ENCODE results near the gene GPAT3.

GPAT3 gene

DNA sequence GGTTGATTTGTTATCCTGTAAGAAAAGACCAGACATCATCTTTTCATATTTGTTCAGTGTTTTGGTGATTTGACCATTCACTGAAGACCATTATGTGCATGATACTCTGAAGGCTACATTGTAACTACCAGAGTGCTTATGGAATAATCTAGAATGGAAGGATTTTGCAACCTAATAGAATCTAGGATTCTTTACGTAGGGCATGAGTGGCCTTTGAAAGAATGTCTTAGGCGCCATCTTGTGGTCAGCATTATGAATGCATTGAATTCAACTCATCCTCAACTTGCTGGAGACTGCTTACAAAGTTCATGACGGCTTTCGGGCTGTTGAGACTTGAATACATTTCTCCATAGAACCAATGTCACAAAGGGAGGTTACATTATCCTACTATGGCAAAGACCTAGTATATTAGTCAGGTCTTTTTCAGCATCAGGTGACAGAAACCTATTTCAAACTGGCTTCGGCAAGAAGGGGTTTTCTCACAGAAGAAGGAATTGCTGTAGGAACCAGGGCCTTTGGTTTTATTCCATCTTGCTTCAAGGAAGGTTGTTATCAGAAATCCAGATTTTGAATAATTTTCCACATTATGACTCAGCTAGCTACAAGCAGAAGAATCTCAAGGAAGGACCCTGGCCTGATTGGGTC, 104.1 kb downstream of the GPAT3 start:
- Histone ChIP-seq H3K9me3 (no peaks in the 10 kb centered on the region), H3K4me1 (ENCODE audit: control insufficient read depth in 1 of 2, insufficient read depth in 1 of 2, low read depth in 1 of 2, low read length in 1 of 2) (no peaks in the 10 kb centered on the region), H3K27me3 (peaks cover 16% of the 10 kb centered on the region), H3K27ac (no peak overlapping the region), H3K4me3 (ENCODE audit: low read depth in 1 of 2, low read length in 1 of 2) (no peak overlapping the region), H3K36me3 (no peaks in the 10 kb centered on the region)
- TF ChIP-seq, protein P1, sequence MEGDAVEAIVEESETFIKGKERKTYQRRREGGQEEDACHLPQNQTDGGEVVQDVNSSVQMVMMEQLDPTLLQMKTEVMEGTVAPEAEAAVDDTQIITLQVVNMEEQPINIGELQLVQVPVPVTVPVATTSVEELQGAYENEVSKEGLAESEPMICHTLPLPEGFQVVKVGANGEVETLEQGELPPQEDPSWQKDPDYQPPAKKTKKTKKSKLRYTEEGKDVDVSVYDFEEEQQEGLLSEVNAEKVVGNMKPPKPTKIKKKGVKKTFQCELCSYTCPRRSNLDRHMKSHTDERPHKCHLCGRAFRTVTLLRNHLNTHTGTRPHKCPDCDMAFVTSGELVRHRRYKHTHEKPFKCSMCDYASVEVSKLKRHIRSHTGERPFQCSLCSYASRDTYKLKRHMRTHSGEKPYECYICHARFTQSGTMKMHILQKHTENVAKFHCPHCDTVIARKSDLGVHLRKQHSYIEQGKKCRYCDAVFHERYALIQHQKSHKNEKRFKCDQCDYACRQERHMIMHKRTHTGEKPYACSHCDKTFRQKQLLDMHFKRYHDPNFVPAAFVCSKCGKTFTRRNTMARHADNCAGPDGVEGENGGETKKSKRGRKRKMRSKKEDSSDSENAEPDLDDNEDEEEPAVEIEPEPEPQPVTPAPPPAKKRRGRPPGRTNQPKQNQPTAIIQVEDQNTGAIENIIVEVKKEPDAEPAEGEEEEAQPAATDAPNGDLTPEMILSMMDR (IDR thresholded peaks at IDR 0.05) = peak; percentile 89

DNA sequence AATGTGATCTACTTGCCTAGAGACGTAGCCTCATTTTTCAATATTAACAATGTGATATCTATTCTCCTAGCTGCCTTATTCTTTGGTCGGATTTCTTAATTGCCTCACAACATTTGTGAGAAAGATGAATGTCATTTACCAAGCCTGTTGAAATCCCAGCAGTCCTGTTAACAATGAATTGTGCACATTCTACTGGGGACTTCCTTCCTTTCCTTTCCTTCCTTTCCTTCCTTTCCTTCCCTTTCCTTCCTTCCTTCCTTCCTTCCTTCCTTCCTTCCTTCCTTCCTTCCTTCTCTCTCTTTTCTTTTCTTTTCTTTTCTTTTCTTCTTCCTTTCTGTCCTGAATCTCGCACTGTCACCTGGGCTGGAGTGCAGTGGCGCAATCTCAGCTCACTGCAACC, 107.1 kb downstream of the GPAT3 start:
- H3K27ac ChIP-seq = no peak overlapping the region
- no peak overlapping the region for H3K4me3 ChIP-seq (ENCODE audit: low read depth in 1 of 2, low read length in 1 of 2)
- TF ChIP-seq, protein P1 (IDR thresholded peaks at IDR 0.05) = no peak
- no peaks in the 10 kb centered on the region for H3K36me3 ChIP-seq
- H3K9me3 ChIP-seq = no peaks in the 10 kb centered on the region
- peaks cover 47% of the 10 kb centered on the region for H3K27me3 ChIP-seq
- no peaks in the 10 kb centered on the region for H3K4me1 ChIP-seq (ENCODE audit: control insufficient read depth in 1 of 2, insufficient read depth in 1 of 2, low read depth in 1 of 2, low read length in 1 of 2)

DNA sequence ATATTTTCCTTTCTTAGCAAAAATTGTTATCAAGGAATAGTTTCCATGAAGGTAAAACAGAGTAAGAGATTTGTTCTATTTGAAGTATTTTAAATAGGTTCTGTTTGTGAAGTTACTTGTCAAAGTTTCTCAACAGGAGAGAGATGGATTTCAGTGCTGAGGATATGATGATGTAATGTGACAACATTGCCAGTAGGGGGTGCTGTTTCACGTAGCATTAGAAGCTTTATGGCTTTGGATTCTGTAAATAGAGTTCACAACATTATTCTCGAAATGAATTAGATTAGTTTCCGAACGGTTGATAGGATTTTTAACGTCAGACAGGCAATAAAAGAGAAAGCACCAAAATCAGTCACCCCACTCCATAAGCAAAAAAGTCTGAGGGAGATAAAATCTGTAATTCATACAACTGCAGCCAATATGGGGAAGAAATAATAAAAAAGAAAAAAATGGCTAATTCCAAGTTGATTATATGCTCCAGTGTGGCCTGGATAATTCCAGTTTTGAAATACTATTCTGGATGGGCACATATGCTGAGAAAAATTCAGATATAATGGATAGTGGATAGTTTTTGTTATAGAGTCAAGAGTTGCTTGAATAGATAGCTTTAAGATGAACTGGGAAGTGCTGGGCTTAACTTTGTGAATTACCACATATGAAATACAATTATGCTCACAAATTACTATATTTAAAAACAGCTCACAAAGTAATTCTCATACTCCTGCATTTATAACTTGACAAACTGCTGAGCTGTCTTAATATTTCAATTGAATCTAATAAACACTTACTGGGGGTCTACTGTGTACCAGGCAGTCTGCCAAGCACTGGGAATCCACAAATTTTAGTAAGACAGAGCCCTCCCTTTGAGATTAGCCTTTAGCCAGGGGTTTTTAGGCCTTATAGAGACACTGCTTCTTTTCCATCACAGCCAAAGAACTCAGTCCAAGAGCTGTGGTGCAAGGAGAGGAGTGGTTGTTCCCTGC, 109.1 kb downstream of the GPAT3 start:
- Histone ChIP-seq H3K27me3 (peaks cover 49% of the 10 kb centered on the region), H3K4me1 (ENCODE audit: control insufficient read depth in 1 of 2, insufficient read depth in 1 of 2, low read depth in 1 of 2, low read length in 1 of 2) (no peaks in the 10 kb centered on the region), H3K36me3 (no peaks in the 10 kb centered on the region), H3K27ac (no peak overlapping the region), H3K9me3 (no peaks in the 10 kb centered on the region), H3K4me3 (ENCODE audit: low read depth in 1 of 2, low read length in 1 of 2) (no peak overlapping the region)
- TF ChIP-seq, protein P1 (IDR thresholded peaks at IDR 0.05) = peak; percentile 86

DNA sequence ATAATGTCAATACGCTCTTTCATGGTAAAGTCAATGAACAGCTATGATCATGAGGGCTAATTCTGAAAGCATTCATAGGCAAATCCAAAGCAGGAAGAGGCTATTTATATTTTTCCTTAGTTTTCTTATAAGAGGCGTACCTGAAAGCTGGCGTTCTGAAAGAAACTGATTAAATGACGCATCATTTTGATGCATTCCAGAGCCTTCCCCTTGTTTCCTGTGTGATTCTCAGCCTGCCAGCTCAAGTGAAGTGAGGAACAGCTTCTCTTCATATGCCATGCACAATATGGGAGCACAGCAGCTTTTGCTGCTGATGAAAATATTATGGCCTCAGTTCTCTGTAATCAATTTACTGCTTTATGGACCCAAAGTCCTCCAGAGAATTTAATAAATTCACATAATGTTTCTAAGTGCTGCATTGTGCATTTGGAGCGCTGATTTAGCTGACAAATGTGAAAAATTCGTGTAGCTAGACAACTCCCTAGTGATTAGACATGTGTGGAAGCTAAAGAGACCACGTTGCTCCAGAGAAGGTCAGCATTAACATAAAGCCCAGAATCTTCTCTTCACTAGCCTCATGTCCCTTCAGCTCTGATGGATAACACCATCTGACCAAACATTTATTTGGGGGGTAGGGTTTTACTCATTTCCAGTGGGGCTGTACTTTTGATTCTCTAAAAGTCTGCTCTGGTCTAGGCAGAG, 110.8 kb downstream of the GPAT3 start:
- no peak overlapping the region for H3K4me3 ChIP-seq (ENCODE audit: low read depth in 1 of 2, low read length in 1 of 2)
- H3K4me1 ChIP-seq (ENCODE audit: control insufficient read depth in 1 of 2, insufficient read depth in 1 of 2, low read depth in 1 of 2, low read length in 1 of 2) = no peaks in the 10 kb centered on the region

DNA sequence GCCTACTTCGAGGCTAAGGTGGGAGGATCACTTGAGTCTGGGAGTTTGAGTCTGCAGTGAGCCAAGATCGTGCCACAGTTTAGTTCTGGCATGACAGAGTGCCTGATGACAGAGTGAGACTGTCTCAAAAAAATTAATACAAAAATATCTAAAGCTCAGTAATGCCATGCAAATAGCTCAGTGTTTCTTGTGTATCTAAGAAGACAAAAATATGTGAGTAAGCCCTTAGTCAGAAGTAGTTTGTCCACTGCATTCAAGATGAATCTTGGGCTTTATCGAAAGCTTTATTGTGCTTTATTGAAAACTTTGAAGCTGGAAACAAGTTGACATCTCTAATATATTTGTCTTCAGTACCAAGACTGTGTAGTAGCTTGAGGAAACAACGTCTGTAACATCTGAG, 115.9 kb downstream of the GPAT3 start:
- H3K27ac ChIP-seq = no peak overlapping the region
- H3K4me3 ChIP-seq (ENCODE audit: low read depth in 1 of 2, low read length in 1 of 2) = no peak overlapping the region
- no peaks in the 10 kb centered on the region for H3K4me1 ChIP-seq (ENCODE audit: control insufficient read depth in 1 of 2, insufficient read depth in 1 of 2, low read depth in 1 of 2, low read length in 1 of 2)
- TF ChIP-seq, protein P1 (IDR thresholded peaks at IDR 0.05) = no peak
- H3K27me3 ChIP-seq = peaks cover 18% of the 10 kb centered on the region
- no peaks in the 10 kb centered on the region for H3K36me3 ChIP-seq
- H3K9me3 ChIP-seq = no peaks in the 10 kb centered on the region

More for the DNA sequence above, 110.8 kb downstream of the GPAT3 start:
- Histone ChIP-seq H3K36me3 (no peaks in the 10 kb centered on the region), H3K27me3 (peaks cover 38% of the 10 kb centered on the region), H3K27ac (no peak overlapping the region), H3K9me3 (no peaks in the 10 kb centered on the region)
- TF ChIP-seq, protein P1 (IDR thresholded peaks at IDR 0.05) = no peak

Measured in neutrophil (primary cell).